Sigmoid colon (tissue), 7 donors: ENCODE measurements around the gene PIGV. TPM values are rescaled to one million over a fixed set of nuclear protein-coding genes. Genes with fewer than 3 reads are reported as not detected.

ENCODE experiments used
- DNase-seq: peaks from one replicate; pipeline ENCODE4 v3.0.0-alpha.2; 2019
- H3K27ac ChIP-seq, 4 donors: fragments of 200-600 bp; sonication (generic); one replicate each; pipeline ENCODE4 v1.5.1; 2016 to 2019; ENCODE audit warnings: mild to moderate bottlenecking in 1 of 4
- H3K27me3 ChIP-seq, 3 donors: fragments of 200-600 bp; sonication (generic); one replicate each; pipeline ENCODE4 v1.5.1; 2019; ENCODE audit warnings: mild to moderate bottlenecking in 1 of 3
- H3K36me3 ChIP-seq, 4 donors: fragments of 200-600 bp; sonication (generic); one replicate each; pipeline ENCODE4 v1.5.1; 2016 to 2019
- H3K4me1 ChIP-seq, 4 donors: fragments of 200-600 bp; sonication (generic); one replicate each; pipeline ENCODE4 v1.5.1; 2017 to 2019
- H3K4me3 ChIP-seq, 4 donors: fragments of 200-600 bp; sonication (generic); one replicate each; pipeline ENCODE4 v1.5.1; 2017 to 2019; ENCODE audit warnings: mild to moderate bottlenecking in 2 of 4, moderate library complexity in 1 of 4
- H3K9me3 ChIP-seq, 4 donors: fragments of 200-600 bp in 3 of 4; sonication (generic) in 3 of 4; one replicate each; pipeline versions ENCODE4 v1.5.1 to v1.6.1; 2013 to 2019
- CTCF ChIP-seq, 4 experiments: fragments of 450-650 bp in 3 of 4; fragments of 200-600 bp in 1 of 4; IDR thresholded peaks; one replicate each; pipeline ENCODE4 v1.5.1; 2016 to 2019; ENCODE audit warnings: antibody characterized with exemption in 4 of 4, mild to moderate bottlenecking in 3 of 4, moderate library complexity in 2 of 4
- EP300 ChIP-seq, 4 donors: sonication (generic); formaldehyde crosslinking; IDR thresholded peaks; one replicate each; pipeline ENCODE4 v1.6.1; 2017; ENCODE audit warnings: antibody characterized with exemption in 4 of 4
- POLR2A ChIP-seq, 2 donors: fragments of 450-650 bp; IDR thresholded peaks; one replicate each; pipeline ENCODE4 v1.6.1; 2016; ENCODE audit warnings: antibody characterized with exemption in 2 of 2, mild to moderate bottlenecking in 2 of 2, moderate library complexity in 2 of 2
- POLR2AphosphoS5 ChIP-seq, 4 donors: sonication (generic); formaldehyde crosslinking; IDR thresholded peaks; one replicate each; pipeline ENCODE4 v1.6.1; 2017; ENCODE audit warnings: antibody characterized with exemption in 4 of 4
- WGBS, 2 donors: extraction: QIAGEN DNeasy Blood & Tissue Kit; methylation state at CpG; one replicate each; pipeline ENCODE4 v1.1.7; 2013; 5-methylcytosine and 5-hydroxymethylcytosine counted together
- intact Hi-C: fragments of 100-400 bp; cut with DNase I; formaldehyde crosslinking; loops from one replicate; pipeline ENCODE4 v1.15.1; 2023
- polyA plus RNA-seq, 3 donors: library from polyadenylated mRNA; stranded (reverse); fragments of 200-250 nt; gene quantifications; one replicate each; pipeline ENCODE4 v1.2.3, GENCODE V29; 2013
- total RNA-seq, 4 donors: library from RNA; depleted of rRNA; stranded (reverse); fragments of >200 nt; gene quantifications; one replicate each; pipeline ENCODE4 v1.1.0, GENCODE V29; 2016
- donor health status: healthy with polysubstance abuse.
- donor health status: Bipolar disorder and iron deficiency.
- donor health status: healthy.

The PIGV gene
- total and polyA plus RNA-seq, 7 donors, result 5.1 to 24.9 (median 11.5) TPM

DNA sequence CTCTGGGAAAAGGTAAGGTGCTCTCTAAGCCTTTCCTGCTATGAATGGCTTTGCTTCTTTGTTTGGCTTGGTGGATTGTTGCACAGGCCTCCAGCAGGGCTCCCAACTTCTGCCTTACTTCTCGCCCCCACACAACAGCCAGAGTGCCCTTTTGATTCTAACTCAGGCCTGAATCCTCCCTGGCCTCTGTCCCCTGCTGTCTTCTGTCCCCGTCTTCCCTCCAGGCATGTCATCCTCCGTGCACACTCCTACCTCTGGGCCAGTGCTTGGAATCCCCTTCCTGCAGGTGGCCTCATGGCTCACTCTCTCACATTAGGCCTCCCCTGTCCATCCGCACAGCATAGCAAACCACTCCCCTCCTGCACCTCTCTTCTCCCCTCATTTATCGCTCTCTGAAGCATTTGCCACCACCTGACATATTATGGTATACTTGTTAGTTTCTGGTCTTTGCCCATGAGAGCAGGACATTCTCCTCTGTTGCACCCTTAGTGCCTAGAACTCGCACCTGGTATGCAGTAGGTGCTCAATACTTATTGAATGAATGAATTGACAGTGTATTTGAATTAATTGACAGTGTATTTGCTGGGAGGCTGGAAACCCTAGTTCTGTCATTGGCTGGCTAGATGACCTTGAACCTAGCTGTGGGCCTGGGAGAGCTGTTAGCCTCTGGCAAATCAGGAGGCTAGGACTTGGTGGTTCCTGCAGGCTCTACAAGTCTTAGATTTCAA is 41.6 kb downstream of the PIGV start:
- TF ChIP-seq POLR2AphosphoS5 (IDR thresholded peaks at IDR 0.05) (no peak), POLR2A (IDR thresholded peaks at IDR 0.05) (no peak), CTCF (IDR thresholded peaks at IDR 0.05) (no peak), EP300 (IDR thresholded peaks at IDR 0.05) (no peak)
- DNase-seq, result no peak
- intact Hi-C loops, result no loop called here
- Histone ChIP-seq H3K9me3 (no peaks in the 10 kb centered on the region), H3K4me1 (peaks cover 0 to 40% (median 33%) of the 10 kb centered on the region in 4 donors), H3K36me3 (peaks cover 15 to 27% (median 18%) of the 10 kb centered on the region in 4 donors), H3K27ac (no peak overlapping the region), H3K27me3 (no peaks in the 10 kb centered on the region), H3K4me3 (no peak overlapping the region)
- WGBS, 2 donors, result 88 to 90% methylated on average over 6 of the region's 6 CpGs

GRCh38 chr1:26831059-26831458 is 43.3 kb downstream of the PIGV start:
- 92 to 93% methylated on average over 3 of the region's 3 CpGs for WGBS, 2 donors
- Histone ChIP-seq H3K4me1 (peaks cover 0 to 33% (median 28%) of the 10 kb centered on the region in 4 donors), H3K27me3 (no peaks in the 10 kb centered on the region), H3K36me3 (peaks cover 15 to 43% (median 31%) of the 10 kb centered on the region in 4 donors), H3K27ac (no peak overlapping the region), H3K4me3 (no peak overlapping the region), H3K9me3 (no peaks in the 10 kb centered on the region)
- no peak for TF ChIP-seq CTCF (IDR thresholded peaks at IDR 0.05)
- TF ChIP-seq EP300 (IDR thresholded peaks at IDR 0.05), result no peak
- TF ChIP-seq POLR2A (IDR thresholded peaks at IDR 0.05), result no peak
- no peak for TF ChIP-seq POLR2AphosphoS5 (IDR thresholded peaks at IDR 0.05)
- no peak for DNase-seq
- intact Hi-C loops, result no loop called here

DNA sequence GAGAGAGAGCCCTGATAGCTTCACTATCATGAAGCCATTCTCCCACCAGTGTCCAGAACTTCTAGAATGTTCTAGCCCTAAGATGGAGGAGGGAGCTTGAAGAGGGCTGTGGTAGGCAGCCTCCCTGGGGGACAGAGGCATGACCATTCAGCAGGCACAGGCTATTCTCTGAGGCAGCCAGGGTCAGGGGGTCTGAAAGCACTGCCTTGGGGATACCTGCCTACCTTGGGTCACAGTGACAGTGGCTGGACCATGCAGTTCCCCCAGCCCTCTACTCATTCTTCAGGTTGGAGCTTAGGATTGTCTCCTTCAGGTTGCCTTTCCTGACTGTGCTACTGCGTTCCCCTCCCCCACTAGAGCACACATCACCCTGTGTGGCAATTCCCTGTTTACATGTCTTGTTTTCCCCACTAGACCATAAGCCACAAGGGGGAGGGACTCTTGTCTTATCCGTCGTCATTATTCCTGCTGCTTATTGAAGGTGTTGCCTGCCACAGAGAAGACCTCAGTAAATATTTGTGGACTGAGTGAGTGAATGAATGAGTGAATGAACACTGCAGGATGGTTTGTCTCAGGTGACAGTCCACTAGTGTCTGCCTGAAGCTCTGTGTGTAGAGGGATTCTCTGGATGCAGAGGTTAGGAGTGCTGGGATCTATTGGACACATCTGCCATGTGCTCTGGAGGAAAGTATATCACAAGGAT is 43.9 kb downstream of the PIGV start:
- Histone ChIP-seq H3K36me3 (peaks cover 15 to 48% (median 32%) of the 10 kb centered on the region in 4 donors), H3K9me3 (no peaks in the 10 kb centered on the region), H3K27ac (no peak overlapping the region), H3K4me3 (no peak overlapping the region), H3K4me1 (peaks cover 0 to 31% (median 25%) of the 10 kb centered on the region in 4 donors), H3K27me3 (no peaks in the 10 kb centered on the region)
- intact Hi-C loops, result no loop called here
- TF ChIP-seq CTCF (IDR thresholded peaks at IDR 0.05) (no peak), POLR2A (IDR thresholded peaks at IDR 0.05) (no peak), EP300 (IDR thresholded peaks at IDR 0.05) (no peak), POLR2AphosphoS5 (IDR thresholded peaks at IDR 0.05) (no peak)
- DNase-seq, result no peak
- 54 to 68% methylated on average over 3 of the region's 3 CpGs for WGBS, 2 donors

DNA sequence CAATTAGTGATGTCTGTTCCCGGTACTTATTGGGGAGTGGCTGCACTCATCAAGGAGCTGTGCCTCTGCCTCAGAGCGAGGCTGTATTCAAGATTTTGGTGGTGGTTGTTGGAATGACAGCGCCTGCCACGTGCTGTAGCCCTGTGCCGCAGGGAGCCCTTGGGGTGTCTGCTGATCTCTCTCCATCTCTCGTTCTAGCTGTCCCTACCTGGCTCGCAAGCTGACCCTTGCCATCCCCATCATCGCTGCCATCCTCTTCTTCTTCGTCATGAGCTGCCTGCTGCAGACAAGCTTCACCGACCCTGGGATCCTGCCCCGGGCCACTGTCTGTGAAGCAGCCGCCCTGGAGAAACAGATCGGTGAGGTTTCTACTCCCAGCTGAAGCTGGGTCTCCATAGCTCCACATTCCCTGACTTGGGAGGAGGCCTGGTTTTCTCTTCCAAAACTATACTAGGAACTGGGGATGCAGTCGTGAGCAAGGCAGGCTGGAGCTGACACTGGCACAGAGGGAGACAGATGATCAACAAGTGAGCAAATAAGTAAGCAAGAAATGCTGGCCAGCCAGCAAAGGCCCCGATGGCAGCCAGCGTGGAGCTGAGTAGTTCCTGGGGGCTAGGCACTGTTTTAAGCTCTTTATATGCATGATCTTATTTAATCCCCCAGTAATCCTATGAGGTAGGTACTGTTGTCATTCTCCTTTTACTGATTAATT is 44.7 kb downstream of the PIGV start:
- H3K36me3 ChIP-seq, result peaks cover 15 to 51% (median 32%) of the 10 kb centered on the region in 4 donors
- no peaks in the 10 kb centered on the region for H3K27me3 ChIP-seq
- no peak for DNase-seq
- peaks cover 0 to 28% (median 22%) of the 10 kb centered on the region in 4 donors for H3K4me1 ChIP-seq
- TF ChIP-seq CTCF (IDR thresholded peaks at IDR 0.05), result no peak
- no peak overlapping the region for H3K27ac ChIP-seq
- no peaks in the 10 kb centered on the region for H3K9me3 ChIP-seq
- H3K4me3 ChIP-seq, result no peak overlapping the region
- 93 to 94% methylated on average over 16 of the region's 16 CpGs for WGBS, 2 donors
- intact Hi-C loops, result no loop called here
